HCT116 (cell line): ENCODE data around the gene DNPEP.

Source experiments
- CEBPB ChIP-seq: IDR thresholded peaks from 2 replicates; pipeline ENCODE4 v1.6.1; 2012; ENCODE audit warnings: low read depth
- CTCF ChIP-seq, 3 experiments: fragments of 200-600 bp in 1 of 3; sonication (generic) in 1 of 3; IDR thresholded peaks in 2 of 3; conservative IDR thresholded peaks in 1 of 3; 2 replicates each; pipeline ENCODE4 v1.5.1; 2012 to 2017; ENCODE audit warnings: low read depth in 2 of 3, low read length in 2 of 3, antibody characterized with exemption in 1 of 3, borderline replicate concordance in 1 of 3, control low read depth in 1 of 3, mild to moderate bottlenecking in 1 of 3, mixed read lengths in 1 of 3, mixed run types in 1 of 3, moderate library complexity in 1 of 3; ENCODE audit not compliant: insufficient read depth in 1 of 3
- EZH2 ChIP-seq: fragments of 200-600 bp; sonication (generic); IDR thresholded peaks from 2 replicates; pipeline ENCODE4 v1.6.1; 2017; ENCODE audit warnings: antibody characterized with exemption, mixed run types
- EZH2phosphoT487 ChIP-seq: fragments of 200-600 bp; IDR thresholded peaks from 2 replicates; pipeline ENCODE4 v1.6.1; 2018; ENCODE audit warnings: antibody characterized with exemption, borderline replicate concordance
- POLR2A ChIP-seq: IDR thresholded peaks from 2 replicates; pipeline ENCODE4 v1.7.0; 2011; ENCODE audit warnings: borderline replicate concordance; ENCODE audit not compliant: insufficient read depth, insufficient read length; ENCODE audit errors: extremely low read depth
- POLR2AphosphoS5 ChIP-seq: IDR thresholded peaks from 2 replicates; pipeline ENCODE4 v1.6.1; 2011; ENCODE audit warnings: mild to moderate bottlenecking, low read depth, low read length, moderate library complexity
- RAD21 ChIP-seq: IDR thresholded peaks from 2 replicates; pipeline ENCODE4 v1.6.1; 2012; ENCODE audit warnings: low read depth, mild to moderate bottlenecking
- SIN3A ChIP-seq: IDR thresholded peaks from 2 replicates; pipeline ENCODE4 v1.6.1; 2012; ENCODE audit warnings: low read depth
- SP1 ChIP-seq: IDR thresholded peaks from 2 replicates; pipeline ENCODE4 v1.6.1; 2012; ENCODE audit warnings: low read depth
- TCF7L2 ChIP-seq: IDR thresholded peaks from 2 replicates; pipeline ENCODE4 v1.7.0; 2011; ENCODE audit warnings: borderline replicate concordance, inconsistent platforms; ENCODE audit not compliant: insufficient read depth, insufficient read length; ENCODE audit errors: extremely low read depth
- ZFX ChIP-seq: fragments of 450-650 bp; IDR thresholded peaks from 2 replicates; pipeline ENCODE4 v1.6.1; 2017
- ZNF274 ChIP-seq: fragments of 200-500 bp; sonication (Bioruptor generic); IDR thresholded peaks from 2 replicates; pipeline ENCODE4 v1.6.1; 2014; ENCODE audit warnings: mild to moderate bottlenecking, low read depth, low read length, inconsistent platforms

GRCh38 chr2:219398721-219399363 is 11.1 kb upstream of the DNPEP start:
- TF ChIP-seq EZH2 = no peak
- no peak for TF ChIP-seq POLR2A
- no peak for TF ChIP-seq ZFX
- TF ChIP-seq POLR2AphosphoS5 = no peak
- no peak for TF ChIP-seq CTCF (IDR thresholded peaks at IDR 0.05 in 2 of 3, conservative IDR thresholded peaks at IDR 0.05 in 1 of 3; ENCODE audit: borderline replicate concordance in 1 of 3, insufficient read depth in 1 of 3, low read depth in 2 of 3, low read length in 2 of 3)
- TF ChIP-seq RAD21 = no peak
- no peak for TF ChIP-seq TCF7L2
- no peak for TF ChIP-seq SP1
- TF ChIP-seq EZH2phosphoT487 = no peak
- TF ChIP-seq ZNF274 = no peak
- TF ChIP-seq SIN3A = no peak
- TF ChIP-seq CEBPB = no peak
